MM.1S (cell line): ENCODE measurements around the gene ZNF552.

ENCODE experiments used
- DNase-seq: peaks from one replicate; pipeline ENCODE4 v3.0.0-alpha.2; 2015
- H2AFZ ChIP-seq: fragments of 300-600 bp; sonication (generic); 2 replicates; pipeline ENCODE4 v1.6.0; 2016; ENCODE audit warnings: antibody characterized with exemption, low read length
- H3F3A ChIP-seq: fragments of 300-600 bp; sonication (generic); 2 replicates; pipeline ENCODE4 v1.6.1; 2016; ENCODE audit warnings: mild to moderate bottlenecking, antibody characterized with exemption, low read length, moderate library complexity, mixed read lengths; ENCODE audit not compliant: insufficient read depth
- H3K27ac ChIP-seq: fragments of 300-600 bp; sonication (generic); 2 replicates; pipeline ENCODE4 v1.5.1; 2016; ENCODE audit warnings: mild to moderate bottlenecking, low read length
- H3K27me3 ChIP-seq: fragments of 300-600 bp; sonication (generic); replicated peaks from 2 replicates; pipeline ENCODE4 v1.6.0; 2016; ENCODE audit warnings: low read length; ENCODE audit not compliant: insufficient read depth
- H3K36me3 ChIP-seq: fragments of 300-600 bp; sonication (generic); replicated peaks from 2 replicates; pipeline ENCODE4 v1.6.1; 2016; ENCODE audit warnings: mild to moderate bottlenecking, low read length, mixed read lengths; ENCODE audit not compliant: insufficient read depth
- H3K4me1 ChIP-seq: fragments of 300-600 bp; sonication (generic); 2 replicates; pipeline ENCODE4 v1.6.1; 2016; ENCODE audit warnings: low read length, mixed read lengths
- H3K4me2 ChIP-seq: fragments of 300-600 bp; sonication (generic); 2 replicates; pipeline ENCODE4 v1.6.0; 2016; ENCODE audit warnings: low read depth, low read length
- H3K4me3 ChIP-seq: fragments of 300-600 bp; sonication (generic); 2 replicates; pipeline ENCODE4 v1.5.1; 2016; ENCODE audit warnings: low read length, mixed read lengths
- H3K79me2 ChIP-seq: fragments of 300-600 bp; sonication (generic); 2 replicates; pipeline ENCODE4 v1.6.1; 2016; ENCODE audit warnings: mixed run types, low read length, mixed read lengths
- H3K9ac ChIP-seq: fragments of 300-600 bp; sonication (generic); 2 replicates; pipeline ENCODE4 v1.6.1; 2016; ENCODE audit warnings: low read length, mixed read lengths
- H3K9me2 ChIP-seq: fragments of 300-600 bp; sonication (generic); replicated peaks from 2 replicates; pipeline ENCODE4 v1.6.1; 2016; ENCODE audit warnings: mild to moderate bottlenecking, low read length, mixed read lengths; ENCODE audit not compliant: insufficient read depth
- H3K9me3 ChIP-seq: fragments of 300-600 bp; sonication (generic); replicated peaks from 2 replicates; pipeline ENCODE4 v1.6.1; 2016; ENCODE audit warnings: mild to moderate bottlenecking, low read length, mixed read lengths; ENCODE audit not compliant: insufficient read depth
- H4K20me1 ChIP-seq: fragments of 300-600 bp; sonication (generic); 2 replicates; pipeline ENCODE4 v1.6.1; 2016; ENCODE audit warnings: mild to moderate bottlenecking, low read length, moderate library complexity, mixed read lengths; ENCODE audit not compliant: insufficient read depth
- EZH2 ChIP-seq: fragments of 300-600 bp; sonication (generic); optimal IDR thresholded peaks from 2 replicates; pipeline ENCODE3; 2017; ENCODE audit warnings: low read depth, mild to moderate bottlenecking, antibody characterized with exemption, low read length, mixed read lengths
- EZH2phosphoT487 ChIP-seq: fragments of 300-600 bp; sonication (generic); IDR thresholded peaks from 2 replicates; pipeline ENCODE4 v1.6.1; 2018; ENCODE audit warnings: antibody characterized with exemption, low read length
- TF ChIP-seq, protein P1 (sequence below): fragments of 300-600 bp; sonication (generic); IDR thresholded peaks from 2 replicates; pipeline ENCODE4 v1.5.1; 2016; ENCODE audit warnings: antibody characterized with exemption, low read length, mixed read lengths

ZNF552 gene

DNA sequence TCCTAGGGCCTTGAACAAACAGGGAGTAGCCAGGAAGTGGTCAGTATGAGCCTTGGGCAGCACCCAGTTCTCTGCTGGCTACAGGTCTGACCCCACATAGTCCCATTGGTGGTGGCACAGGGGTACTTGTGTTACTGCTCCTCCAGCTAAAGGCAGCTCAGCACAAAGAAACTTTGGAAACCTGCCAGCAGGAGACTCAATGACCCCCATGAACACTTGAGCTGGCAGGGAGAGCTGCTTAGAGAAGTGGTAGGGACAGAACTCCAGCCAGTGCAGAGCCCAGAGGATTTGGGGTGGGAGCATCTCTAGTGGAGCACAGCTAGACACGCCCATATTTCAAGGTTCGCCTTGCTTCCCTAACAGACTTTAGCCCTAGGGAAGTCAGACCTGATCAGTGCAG, 55.6 kb downstream of the ZNF552 start:
- H3K79me2 ChIP-seq: no peaks in the 10 kb centered on the region
- H3K9me3 ChIP-seq: no peaks in the 10 kb centered on the region; the same call in 1 of the 2 replicates

DNA sequence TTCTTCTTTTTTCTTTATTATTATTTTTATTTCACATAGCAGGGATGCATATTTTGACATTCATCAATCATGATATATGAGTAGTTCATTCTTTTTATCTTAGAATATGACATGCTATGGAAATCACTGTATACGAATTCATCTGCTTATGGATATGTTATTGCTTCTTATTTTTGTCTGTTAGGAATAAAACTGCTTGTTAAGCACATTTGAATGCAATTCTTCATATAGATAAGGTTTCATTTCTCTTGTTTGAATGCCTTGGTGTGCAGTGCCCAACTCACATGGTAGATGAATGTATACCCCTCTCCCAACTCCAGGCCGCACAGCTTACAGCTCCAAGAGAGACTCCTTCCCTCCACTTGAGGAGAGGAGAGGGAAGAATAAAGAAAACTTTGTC, 56.8 kb downstream of the ZNF552 start:
- Histone ChIP-seq H3K27ac (no peak overlapping the region), H3K9me2 (no peaks in the 10 kb centered on the region), H2AFZ (no peak overlapping the region), H3F3A (no peaks in the 10 kb centered on the region), H3K9ac (no peak overlapping the region), H3K79me2 (no peaks in the 10 kb centered on the region), H3K36me3 (peaks cover 14% of the 10 kb centered on the region), H3K4me1 (no peaks in the 10 kb centered on the region), H3K27me3 (no peaks in the 10 kb centered on the region), H3K4me2 (no peak overlapping the region), H3K4me3 (no peak overlapping the region), H4K20me1 (no peaks in the 10 kb centered on the region), H3K9me3 (no peaks in the 10 kb centered on the region; the same call in 1 of the 2 replicates)
- DNase-seq: no peak
- no peak for TF ChIP-seq EZH2phosphoT487

More for the DNA sequence above, 55.6 kb downstream of the ZNF552 start:
- no peaks in the 10 kb centered on the region for H3K9me2 ChIP-seq
- H3K27me3 ChIP-seq: no peaks in the 10 kb centered on the region
- H3K36me3 ChIP-seq: 0 out of 2 replicates have a peak, but pooled peaks cover 2% of the 10 kb centered on the region
- H4K20me1 ChIP-seq: no peaks in the 10 kb centered on the region
- H3K9ac ChIP-seq: no peak overlapping the region
- no peak overlapping the region for H3K4me2 ChIP-seq
- H3K4me3 ChIP-seq: no peak overlapping the region
- H3K4me1 ChIP-seq: no peaks in the 10 kb centered on the region
- H3K27ac ChIP-seq: no peak overlapping the region
- H3F3A ChIP-seq: no peaks in the 10 kb centered on the region
- H2AFZ ChIP-seq: no peak overlapping the region
- no peak for TF ChIP-seq EZH2phosphoT487
- no peak for TF ChIP-seq EZH2
- TF ChIP-seq, protein P1, sequence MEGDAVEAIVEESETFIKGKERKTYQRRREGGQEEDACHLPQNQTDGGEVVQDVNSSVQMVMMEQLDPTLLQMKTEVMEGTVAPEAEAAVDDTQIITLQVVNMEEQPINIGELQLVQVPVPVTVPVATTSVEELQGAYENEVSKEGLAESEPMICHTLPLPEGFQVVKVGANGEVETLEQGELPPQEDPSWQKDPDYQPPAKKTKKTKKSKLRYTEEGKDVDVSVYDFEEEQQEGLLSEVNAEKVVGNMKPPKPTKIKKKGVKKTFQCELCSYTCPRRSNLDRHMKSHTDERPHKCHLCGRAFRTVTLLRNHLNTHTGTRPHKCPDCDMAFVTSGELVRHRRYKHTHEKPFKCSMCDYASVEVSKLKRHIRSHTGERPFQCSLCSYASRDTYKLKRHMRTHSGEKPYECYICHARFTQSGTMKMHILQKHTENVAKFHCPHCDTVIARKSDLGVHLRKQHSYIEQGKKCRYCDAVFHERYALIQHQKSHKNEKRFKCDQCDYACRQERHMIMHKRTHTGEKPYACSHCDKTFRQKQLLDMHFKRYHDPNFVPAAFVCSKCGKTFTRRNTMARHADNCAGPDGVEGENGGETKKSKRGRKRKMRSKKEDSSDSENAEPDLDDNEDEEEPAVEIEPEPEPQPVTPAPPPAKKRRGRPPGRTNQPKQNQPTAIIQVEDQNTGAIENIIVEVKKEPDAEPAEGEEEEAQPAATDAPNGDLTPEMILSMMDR: no peak
- no peak for DNase-seq
